NCI-H226 (cell line): ENCODE measurements around the gene PNPLA5.

Experiments
- DNase-seq: peaks from one replicate; pipeline ENCODE4 v3.0.0-alpha.2; 2015

Gene PNPLA5

GRCh38 chr22:43835736-43836135, 56.1 kb downstream of the PNPLA5 start:
- no peak for DNase-seq

- no peak for DNase-seq
Measured at GRCh38 chr22:43835166-43835565, 56.6 kb downstream of the PNPLA5 start.

DNA sequence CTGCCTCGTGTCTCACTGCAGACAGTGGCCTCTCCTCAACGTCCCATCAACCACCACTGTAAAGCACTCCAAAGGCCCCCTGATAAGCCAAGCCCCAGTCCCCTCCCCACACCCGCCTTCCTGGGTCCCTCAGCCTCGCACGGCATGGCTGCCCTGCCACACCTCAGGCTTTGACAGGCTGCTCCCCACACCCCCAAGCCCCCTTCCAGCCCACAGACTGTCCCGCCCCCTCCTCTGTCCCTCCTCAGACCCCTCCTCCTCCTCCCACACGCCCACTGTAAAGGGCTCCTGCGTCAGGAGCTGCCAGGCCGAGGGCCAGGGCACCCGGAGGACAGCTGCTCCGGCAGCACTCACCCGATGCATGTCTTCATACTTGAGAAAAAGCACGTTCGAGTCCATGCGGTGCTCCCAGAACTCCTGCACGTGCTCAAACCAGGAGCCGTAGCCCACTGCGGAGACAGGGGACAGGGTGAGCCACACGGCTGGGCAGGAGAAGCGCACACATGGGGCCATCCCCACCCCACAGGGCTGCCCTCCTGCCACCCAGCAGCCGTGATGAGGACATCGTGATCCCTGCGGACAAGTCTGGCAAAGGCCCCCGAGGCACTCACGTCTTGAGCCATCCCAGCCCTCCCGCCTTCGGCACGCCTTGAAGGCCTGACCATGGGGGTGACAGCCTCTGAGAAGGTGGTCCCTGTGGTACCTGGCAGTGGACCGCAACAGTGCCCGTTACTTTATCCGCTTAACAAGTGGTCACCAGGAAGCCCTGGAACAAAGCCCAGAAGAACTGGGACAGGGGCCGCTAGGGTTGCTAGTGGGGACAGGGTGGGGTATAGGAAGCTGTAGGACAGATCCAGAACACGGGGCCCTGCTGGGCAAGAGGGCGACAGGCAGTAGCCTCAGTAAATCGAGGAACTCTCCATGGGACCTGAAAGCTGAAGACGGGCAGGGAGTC, 58.2 kb downstream of the PNPLA5 start:
- no peak for DNase-seq

GRCh38 chr22:43832393-43833265, 59.2 kb downstream of the PNPLA5 start:
- DNase-seq = no peak

DNA sequence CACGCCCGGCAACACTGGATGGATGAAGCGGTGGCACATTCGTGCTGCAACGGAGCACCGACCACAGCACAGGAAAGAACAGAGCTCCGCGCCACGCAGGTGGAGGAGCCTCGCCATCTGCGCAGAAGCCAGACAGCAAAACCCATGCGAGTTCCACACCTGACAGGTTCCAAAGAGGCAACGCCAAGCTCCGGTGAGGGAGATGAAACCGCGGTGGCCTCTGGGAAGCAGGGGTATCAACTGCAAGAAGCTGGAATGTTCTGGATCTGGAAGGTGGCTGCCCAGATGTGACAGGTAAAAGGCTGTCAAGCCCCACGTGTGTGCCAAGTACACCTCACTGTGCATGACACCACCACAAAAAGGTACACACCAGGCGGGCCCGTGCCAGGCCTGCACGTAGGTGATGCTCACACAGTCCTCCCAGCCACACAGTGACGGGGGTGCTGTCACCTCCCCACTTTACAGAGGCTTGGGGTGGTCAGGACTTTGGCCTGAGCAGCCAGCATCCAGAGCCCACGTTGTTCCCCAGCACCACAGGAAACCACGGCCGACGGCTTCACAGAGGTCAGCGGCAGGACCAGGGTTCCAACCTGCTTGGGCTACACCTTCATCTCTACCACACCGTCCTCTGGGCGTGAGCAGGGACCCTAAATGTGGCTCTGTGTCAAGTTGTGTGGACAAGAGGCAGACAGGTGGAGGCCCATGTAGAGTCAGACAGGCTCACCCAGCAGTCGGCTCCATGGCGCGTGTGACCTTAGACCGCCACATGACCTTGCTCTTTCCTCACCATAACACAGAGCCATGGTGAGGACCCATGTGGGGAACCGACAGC, 60.0 kb downstream of the PNPLA5 start:
- DNase-seq = no peak

GRCh38 chr22:43830931-43831560, 60.8 kb downstream of the PNPLA5 start:
- DNase-seq = no peak

DNA sequence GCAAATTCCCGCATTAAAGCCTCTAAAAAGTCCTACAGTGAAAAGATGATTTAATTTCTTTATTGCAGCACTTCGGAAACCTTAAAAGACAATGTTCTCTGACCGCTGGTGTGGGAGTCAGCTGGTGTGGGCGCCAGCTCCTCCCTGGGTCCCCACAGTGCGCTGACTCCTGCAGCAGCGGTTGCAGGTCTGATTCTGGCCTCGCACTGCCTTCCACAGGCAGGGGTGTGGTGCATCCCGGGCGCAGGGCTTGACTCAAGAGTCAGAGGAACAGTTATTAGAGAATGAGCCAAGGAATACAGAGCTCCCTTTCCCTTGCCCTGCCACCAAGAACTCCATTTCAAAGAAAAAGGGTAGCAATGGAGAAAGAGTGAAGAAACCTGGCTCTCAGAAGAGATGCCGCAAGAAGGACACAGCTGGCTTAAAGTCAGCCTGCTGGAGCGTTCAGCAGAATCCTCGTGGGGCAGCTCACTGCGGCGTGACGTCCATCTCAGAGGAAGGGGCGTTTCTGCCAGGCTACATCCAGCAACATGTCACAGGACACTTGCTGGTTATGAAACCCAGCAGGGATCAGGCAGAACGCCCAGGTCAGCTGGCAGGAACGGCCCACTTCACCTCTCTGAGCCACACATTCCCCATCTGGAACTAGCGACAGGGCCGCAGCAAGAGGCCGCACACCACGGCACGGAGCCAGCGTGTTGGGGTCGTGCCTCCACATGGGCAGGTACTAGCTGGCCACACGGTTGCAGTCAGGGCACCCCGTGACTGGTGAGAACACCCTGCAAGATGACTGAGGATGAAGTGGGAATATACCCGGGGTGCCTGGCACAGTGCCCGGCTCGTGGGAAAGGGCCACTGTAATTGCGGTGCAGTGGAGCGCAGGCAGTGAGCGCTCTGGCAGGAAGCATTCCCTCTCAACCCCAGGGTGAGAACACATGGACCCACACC, 61.6 kb downstream of the PNPLA5 start:
- DNase-seq = no peak
